ENCODE measurements around the gene LRPAP1. TPM values are rescaled to one million over a fixed set of nuclear protein-coding genes. Genes with fewer than 3 reads are reported as not detected.

The LRPAP1 gene
- total RNA-seq, 4 donors from 2014 or later = 112 to 153 (median 123) TPM

DNA sequence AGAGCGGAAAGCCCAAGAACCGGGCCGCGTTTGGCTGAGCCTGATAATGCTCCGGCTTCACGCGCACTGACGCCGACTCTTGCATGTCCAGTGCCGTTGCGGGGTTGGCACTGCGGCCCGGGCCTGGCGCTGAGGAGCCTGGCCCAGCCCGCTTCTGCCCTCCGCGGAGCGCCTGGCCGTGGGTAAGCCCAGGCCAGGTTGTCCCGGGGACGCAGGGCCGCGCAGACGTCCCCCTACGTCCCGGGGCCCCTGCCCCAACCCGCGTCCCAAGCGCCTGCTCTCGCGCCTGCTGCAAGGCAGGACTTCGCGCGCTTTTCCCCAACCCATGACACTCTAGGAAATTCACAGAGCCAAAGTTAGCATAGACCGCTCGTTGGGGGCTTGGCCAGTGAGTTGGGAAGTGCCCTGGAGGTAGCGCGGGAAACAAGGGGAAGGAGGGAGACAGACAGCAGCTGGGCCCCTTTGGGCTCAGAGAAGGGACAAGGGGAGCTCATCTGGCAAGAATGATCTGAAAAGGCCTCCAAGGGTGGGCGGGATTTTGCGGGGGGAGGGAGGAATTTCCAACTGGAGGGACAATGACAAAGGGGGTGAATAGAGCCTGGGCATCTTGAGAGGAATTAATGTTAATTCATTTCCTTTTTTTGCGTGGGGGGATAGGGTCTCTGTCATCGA, 665 bp upstream of the LRPAP1 start:
- WGBS, 2 donors = 14 to 17% methylated on average over 23 to 40 of the region's 42 CpGs
- no peak overlapping the region for H3K4me3 ChIP-seq (ENCODE audit: low read depth, poor library complexity, severe bottlenecking)
- intact Hi-C loops (cut with DNase I; ENCODE audit: low total_unique reads) = no loop called here
- DNase-seq (ENCODE audit: low spot score in 2 of 2) = no peak
- no peak for TF ChIP-seq POLR2A (IDR thresholded peaks at IDR 0.05)
- TF ChIP-seq, protein P1, sequence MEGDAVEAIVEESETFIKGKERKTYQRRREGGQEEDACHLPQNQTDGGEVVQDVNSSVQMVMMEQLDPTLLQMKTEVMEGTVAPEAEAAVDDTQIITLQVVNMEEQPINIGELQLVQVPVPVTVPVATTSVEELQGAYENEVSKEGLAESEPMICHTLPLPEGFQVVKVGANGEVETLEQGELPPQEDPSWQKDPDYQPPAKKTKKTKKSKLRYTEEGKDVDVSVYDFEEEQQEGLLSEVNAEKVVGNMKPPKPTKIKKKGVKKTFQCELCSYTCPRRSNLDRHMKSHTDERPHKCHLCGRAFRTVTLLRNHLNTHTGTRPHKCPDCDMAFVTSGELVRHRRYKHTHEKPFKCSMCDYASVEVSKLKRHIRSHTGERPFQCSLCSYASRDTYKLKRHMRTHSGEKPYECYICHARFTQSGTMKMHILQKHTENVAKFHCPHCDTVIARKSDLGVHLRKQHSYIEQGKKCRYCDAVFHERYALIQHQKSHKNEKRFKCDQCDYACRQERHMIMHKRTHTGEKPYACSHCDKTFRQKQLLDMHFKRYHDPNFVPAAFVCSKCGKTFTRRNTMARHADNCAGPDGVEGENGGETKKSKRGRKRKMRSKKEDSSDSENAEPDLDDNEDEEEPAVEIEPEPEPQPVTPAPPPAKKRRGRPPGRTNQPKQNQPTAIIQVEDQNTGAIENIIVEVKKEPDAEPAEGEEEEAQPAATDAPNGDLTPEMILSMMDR (IDR thresholded peaks at IDR 0.05) = no peak

DNA sequence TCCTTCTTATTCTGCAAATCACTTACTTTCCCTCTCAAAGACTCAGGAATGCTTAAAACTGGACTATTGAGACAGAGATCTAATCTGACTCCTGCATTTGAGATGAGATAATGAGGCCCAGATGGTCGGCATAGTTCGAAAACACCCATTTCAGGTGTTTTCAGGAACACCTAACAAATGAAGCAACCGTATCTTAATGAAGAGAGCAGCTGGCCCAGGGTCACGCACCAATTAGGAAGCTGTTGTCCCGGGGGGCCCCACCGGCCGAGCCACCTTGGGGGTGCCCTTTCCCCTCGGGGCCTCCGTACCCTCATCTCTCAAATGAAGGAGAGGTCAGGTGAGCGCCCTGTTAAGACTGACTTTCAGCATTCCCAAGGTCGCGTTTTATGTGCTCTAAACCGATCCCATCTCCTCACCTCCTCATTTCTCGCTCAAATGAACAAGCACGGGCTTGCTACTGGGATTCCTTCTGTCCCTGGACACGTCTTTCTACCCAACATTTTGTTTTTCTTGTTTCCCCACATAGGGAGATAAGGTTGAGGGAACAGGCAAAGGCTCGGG, 824 bp downstream of the LRPAP1 start:
- H3K4me3 ChIP-seq (ENCODE audit: low read depth, poor library complexity, severe bottlenecking) = peak overlapping the region; percentile 85
- no peak for TF ChIP-seq POLR2A (IDR thresholded peaks at IDR 0.05)
- TF ChIP-seq, protein P1 (IDR thresholded peaks at IDR 0.05) = no peak
- intact Hi-C loops (cut with DNase I; ENCODE audit: low total_unique reads) = no loop called here
- WGBS, 2 donors = 9 to 10% methylated on average over 17 of the region's 17 CpGs
- DNase-seq (ENCODE audit: low spot score in 2 of 2) = peak in 1 of 2 donors; percentile 68

DNA sequence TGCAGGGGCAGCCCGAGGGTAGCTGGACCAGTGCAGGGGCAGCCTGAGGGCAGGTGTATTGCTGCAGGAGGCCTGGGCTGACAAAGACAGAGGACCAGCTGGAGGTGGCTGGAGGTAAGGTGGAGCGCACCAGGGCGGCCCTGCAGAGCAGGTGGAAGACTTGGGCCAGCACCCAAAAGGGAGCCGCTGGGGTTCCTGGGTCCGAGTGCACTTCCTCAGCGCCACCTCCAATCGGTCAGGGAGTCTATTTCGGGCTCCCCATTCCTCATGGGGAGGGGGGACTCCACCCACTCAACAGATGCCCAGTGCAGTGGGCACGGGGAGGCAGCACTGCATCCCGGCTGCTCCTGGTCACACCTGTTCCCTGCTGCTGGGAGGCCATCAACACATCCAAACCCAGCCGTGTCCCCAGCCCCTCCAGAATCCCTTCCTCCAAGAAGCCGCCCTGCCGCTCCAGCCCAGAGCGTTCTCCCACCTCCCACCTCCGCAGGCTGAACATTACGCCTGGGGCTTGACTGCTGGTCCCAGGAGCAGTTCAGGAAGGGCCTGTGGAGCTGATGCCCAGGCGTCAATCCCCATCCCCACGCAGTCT, 1.5 kb downstream of the LRPAP1 start:
- H3K4me3 ChIP-seq (ENCODE audit: low read depth, poor library complexity, severe bottlenecking) = no peak overlapping the region
- intact Hi-C loops (cut with DNase I; ENCODE audit: low total_unique reads) = no loop called here
- DNase-seq (ENCODE audit: low spot score in 2 of 2) = peak in 1 of 2 donors; percentile 84
- TF ChIP-seq, protein P1 (IDR thresholded peaks at IDR 0.05) = no peak
- TF ChIP-seq POLR2A (IDR thresholded peaks at IDR 0.05) = no peak
- 43 to 65% methylated on average over 12 to 18 of the region's 18 CpGs for WGBS, 2 donors

DNA sequence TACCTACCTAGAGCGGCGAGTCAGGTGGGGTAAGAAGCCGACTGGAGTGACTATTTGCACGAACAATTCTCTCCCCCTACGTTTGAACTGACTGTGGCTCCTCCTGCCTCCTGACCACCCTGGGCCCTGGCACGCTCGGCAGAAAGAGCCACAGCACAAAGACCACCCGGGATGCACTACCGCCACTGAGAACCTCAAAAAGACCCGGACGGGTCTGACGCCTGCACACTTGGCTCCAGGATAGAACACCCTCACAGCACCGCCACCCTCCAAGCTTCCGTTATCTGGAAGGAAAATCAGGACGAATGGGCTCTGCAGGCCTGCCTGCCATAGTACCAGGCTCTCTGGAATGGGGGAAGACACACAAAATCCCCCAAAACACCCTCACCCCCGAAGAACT, 2.2 kb downstream of the LRPAP1 start:
- 90% methylated on average over 12 to 16 of the region's 16 CpGs for WGBS, 2 donors
- peak in 1 of 2 donors; percentile 74 for DNase-seq (ENCODE audit: low spot score in 2 of 2)
- TF ChIP-seq, protein P1 (IDR thresholded peaks at IDR 0.05) = no peak
- TF ChIP-seq POLR2A (IDR thresholded peaks at IDR 0.05) = no peak
- H3K4me3 ChIP-seq (ENCODE audit: low read depth, poor library complexity, severe bottlenecking) = no peak overlapping the region
- intact Hi-C loops (cut with DNase I; ENCODE audit: low total_unique reads) = no loop called here

DNA sequence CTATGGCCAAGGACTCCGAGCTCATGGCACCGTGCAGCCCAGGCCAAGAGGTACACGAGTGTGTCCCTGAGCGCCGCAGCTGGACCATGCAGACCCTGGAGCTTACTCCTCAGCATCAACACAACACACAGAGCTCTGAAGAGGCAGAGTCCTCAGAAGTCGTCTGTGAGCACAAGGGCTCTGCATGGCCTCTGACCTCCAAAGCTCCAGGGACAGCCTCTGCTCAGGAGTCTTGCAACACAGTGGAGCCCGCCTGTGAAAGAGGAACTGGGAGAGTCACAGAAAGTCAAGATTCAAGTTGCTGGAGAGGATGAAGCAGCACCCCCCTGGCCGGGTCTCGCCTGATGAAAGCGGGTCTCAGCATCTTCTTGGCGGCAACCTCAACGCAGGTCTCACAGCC, 2.9 kb downstream of the LRPAP1 start:
- intact Hi-C loops (cut with DNase I; ENCODE audit: low total_unique reads) = no loop called here
- peak in 1 of 2 donors; percentile 84 for DNase-seq (ENCODE audit: low spot score in 2 of 2)

More for the DNA sequence above, 2.9 kb downstream of the LRPAP1 start:
- WGBS, 2 donors = 88 to 89% methylated on average over 12 of the region's 12 CpGs
- H3K4me3 ChIP-seq (ENCODE audit: low read depth, poor library complexity, severe bottlenecking) = no peak overlapping the region
- no peak for TF ChIP-seq POLR2A (IDR thresholded peaks at IDR 0.05)
- TF ChIP-seq, protein P1 (IDR thresholded peaks at IDR 0.05) = no peak
